ENCODE data around the gene ATXN7L3. TPM values are rescaled to one million over a fixed set of nuclear protein-coding genes. Genes with fewer than 3 reads are reported as not detected.

Gene ATXN7L3
- total and polyA plus RNA-seq, 2 donors (not counting 3 experiments of a cell fraction or from before 2014, with no cell fraction given): 61.3 to 82.5 TPM

GRCh38 chr17:44187131-44187899 is 12.4 kb downstream of the ATXN7L3 start:
- H3K27ac ChIP-seq (ENCODE audit: insufficient read depth, low read depth, low read length): peak overlapping the region; percentile 92
- H3K27me3 ChIP-seq (ENCODE audit: control insufficient read depth in 2 of 2, insufficient read depth in 2 of 2, low read length in 2 of 2): no peaks in the 10 kb centered on the region
- ChIA-PET CTCF (interaction anchor here (0.7 to 2.5 kb wide), 7 partner anchors 11 to 158 kb away, joined by 3 to 17 read pairs (median 7); partner anchors contain the start of genes ATXN7L3 and UBTF), POLR2A (interaction anchor here (0.7 kb wide), 1 partner anchor 158 kb away, joined by 3 read pairs; the partner anchor contains the start of gene GRN)
- peak overlapping the region; percentile 87 for H2AFZ ChIP-seq (ENCODE audit: low read depth, low read length)
- H3K9me1 ChIP-seq (replicated peaks; ENCODE audit: control insufficient read depth, extremely low read depth, insufficient read depth, low read length): no peaks in the 10 kb centered on the region
- peaks cover under 1 to 15% of the 10 kb centered on the region in 2 experiments for H3K36me3 ChIP-seq (ENCODE audit: control insufficient read depth in 2 of 2, extremely low read depth in 1 of 2, insufficient read depth in 2 of 2, low read length in 2 of 2)
- H3K79me2 ChIP-seq (ENCODE audit: control insufficient read depth, insufficient read depth, low read length): peaks cover 38% of the 10 kb centered on the region
- H3K9ac ChIP-seq (replicated peaks; ENCODE audit: extremely low read depth, insufficient read depth, low read length): peak overlapping the region; percentile 95
- peaks cover 13% of the 10 kb centered on the region for H3K4me1 ChIP-seq (ENCODE audit: control insufficient read depth, extremely low read depth, insufficient read depth, low read length)
- intact Hi-C loops (cut with micrococcal nuclease): loop anchor here (1.0 to 5.0 kb wide), 2 partner anchors 11 to 115 kb away; partner anchors contain the start of gene G6PC3
- H3K4me3 ChIP-seq (replicated peaks in 1 of 3; ENCODE audit: insufficient read depth in 1 of 3, low read depth in 1 of 3, low read length in 3 of 3): peak overlapping the region; percentile 82 to 96 (median 94)
- no peak for FAIRE-seq
- peak; percentile 34 for DNase-seq (ENCODE audit: low read depth, low spot score)
- TF ChIP-seq MYC (IDR thresholded peaks at IDR 0.05; ENCODE audit: low read depth, low read length): no peak
- TF ChIP-seq POLR2A (IDR thresholded peaks at IDR 0.05; ENCODE audit: low read depth, low read length): peak; percentile 65
- no peaks in the 10 kb centered on the region for H3K9me3 ChIP-seq (replicated peaks; ENCODE audit: control insufficient read depth, insufficient read depth, low read length)
- H3K4me2 ChIP-seq (ENCODE audit: insufficient read depth, low read length): peak overlapping the region; percentile 97
- dilution Hi-C loops (cut with MboI; ENCODE audit: extremely low pct_ligation_motif_present, low sequenced_read_pairs): no loop called here
- BruUV-seq (replicated peaks): TSS peak; percentile 64
- H4K20me1 ChIP-seq (replicated peaks; ENCODE audit: control insufficient read depth, extremely low read depth, insufficient read depth, low read length): no peaks in the 10 kb centered on the region

- peak; percentile 100 for FAIRE-seq
- DNase-seq (ENCODE audit: low read depth, low spot score): peak; percentile 100
- ChIA-PET CTCF (interaction anchor here (0.7 to 2.5 kb wide), 9 partner anchors 11 to 159 kb away, joined by 3 to 17 read pairs (median 5); partner anchors contain the start of genes ATXN7L3 and UBTF), POLR2A (interaction anchor here (0.6 to 0.8 kb wide), 3 partner anchors 12 to 159 kb away, joined by 3 read pairs; partner anchors contain the start of genes GRN and HDAC5)
- peak within 1 kb of the TSS; percentile 97 for H3K4me2 ChIP-seq (ENCODE audit: insufficient read depth, low read length)
- peaks cover 39% of the 10 kb centered on the region for H3K79me2 ChIP-seq (ENCODE audit: control insufficient read depth, insufficient read depth, low read length)
- H2AFZ ChIP-seq (ENCODE audit: low read depth, low read length): peak within 1 kb of the TSS; percentile 87
- H3K27me3 ChIP-seq (ENCODE audit: control insufficient read depth in 2 of 2, insufficient read depth in 2 of 2, low read length in 2 of 2): no peaks in the 10 kb centered on the region
- H3K27ac ChIP-seq (ENCODE audit: insufficient read depth, low read depth, low read length): peak within 1 kb of the TSS; percentile 92
- H3K9me3 ChIP-seq (replicated peaks; ENCODE audit: control insufficient read depth, insufficient read depth, low read length): no peaks in the 10 kb centered on the region
- TF ChIP-seq EZH2 (IDR thresholded peaks at IDR 0.05; ENCODE audit: borderline replicate concordance, low read depth, low read length, severe bottlenecking) (no peak), POLR2AphosphoS5 (IDR thresholded peaks at IDR 0.05; ENCODE audit: insufficient read depth, low read depth, low read length) (peak; percentile 91), POLR2A (IDR thresholded peaks at IDR 0.05; ENCODE audit: low read depth, low read length) (peak; percentile 92)
- intact Hi-C loops (cut with micrococcal nuclease) (loop anchor here (1.0 to 5.0 kb wide), 3 partner anchors 12 to 114 kb away; partner anchors contain the start of gene G6PC3), dilution Hi-C loops (cut with MboI; ENCODE audit: extremely low pct_ligation_motif_present, low sequenced_read_pairs) (no loop called here)
- peaks cover 13% of the 10 kb centered on the region for H3K4me1 ChIP-seq (ENCODE audit: control insufficient read depth, extremely low read depth, insufficient read depth, low read length)
- H3K9me1 ChIP-seq (replicated peaks; ENCODE audit: control insufficient read depth, extremely low read depth, insufficient read depth, low read length): no peaks in the 10 kb centered on the region
- TSS peak; percentile 75 for BruUV-seq (replicated peaks)
- H4K20me1 ChIP-seq (replicated peaks; ENCODE audit: control insufficient read depth, extremely low read depth, insufficient read depth, low read length): no peaks in the 10 kb centered on the region
- peak within 1 kb of the TSS; percentile 82 to 96 (median 94) for H3K4me3 ChIP-seq (replicated peaks in 1 of 3; ENCODE audit: insufficient read depth in 1 of 3, low read depth in 1 of 3, low read length in 3 of 3)
- H3K9ac ChIP-seq (replicated peaks; ENCODE audit: extremely low read depth, insufficient read depth, low read length): peak within 1 kb of the TSS; percentile 95
- H3K36me3 ChIP-seq (ENCODE audit: control insufficient read depth in 2 of 2, extremely low read depth in 1 of 2, insufficient read depth in 2 of 2, low read length in 2 of 2): peaks cover 7 to 16% of the 10 kb centered on the region in 2 experiments
Observed at GRCh38 chr17:44186307-44187130, 13.2 kb downstream of the ATXN7L3 start, which contains the start of gene TMUB2. TMUB2 (plus strand) TSS chr17:44186972; CDS start chr17:44187709, 737 bp downstream.

Data from endothelial cell of umbilical vein (primary cell).